HepG2 (cell line): Measurements from ENCODE around the gene SLC16A5. TPM values are rescaled to one million over a fixed set of nuclear protein-coding genes. Genes with fewer than 3 reads are reported as not detected.

Experiments used
- AHR ChIP-seq: IDR thresholded peaks from 2 replicates; pipeline ENCODE4 v1.6.1; 2018; ENCODE audit warnings: missing genetic modification reagents, missing compliant biosample characterization
- GMEB2 ChIP-seq: IDR thresholded peaks from 2 replicates; pipeline ENCODE4 v1.6.1; 2016; ENCODE audit warnings: missing biosample characterization, missing genetic modification reagents, low read depth
- JUN ChIP-seq: sonication (generic); formaldehyde crosslinking; IDR thresholded peaks from 2 replicates; pipeline ENCODE4 v1.4.0; 2020; ENCODE audit warnings: mild to moderate bottlenecking, missing genetic modification reagents
- KAT8 ChIP-seq: IDR thresholded peaks from 2 replicates; pipeline ENCODE4 v1.6.1; 2016; ENCODE audit warnings: missing genetic modification reagents, missing compliant biosample characterization
- NCOA2 ChIP-seq: sonication (generic); formaldehyde crosslinking; IDR thresholded peaks from 2 replicates; pipeline ENCODE4 v1.8.0; 2022; ENCODE audit warnings: inconsistent platforms
- POLR2G ChIP-seq: fragments of 200-400 bp; formaldehyde crosslinking; IDR thresholded peaks from 2 replicates; pipeline ENCODE4 v1.6.1; 2018; ENCODE audit warnings: mild to moderate bottlenecking, low read depth, low read length, moderate library complexity
- RARG ChIP-seq: sonication (generic); formaldehyde crosslinking; IDR thresholded peaks from 2 replicates; pipeline ENCODE4 v1.4.0; 2020; ENCODE audit warnings: low read depth, mild to moderate bottlenecking, missing genetic modification reagents
- TP53 ChIP-seq: sonication (generic); formaldehyde crosslinking; conservative IDR thresholded peaks from 2 replicates; pipeline ENCODE4 v1.4.0; 2020; ENCODE audit warnings: missing genetic modification reagents
- YEATS4 ChIP-seq: sonication (generic); formaldehyde crosslinking; IDR thresholded peaks from 2 replicates; pipeline ENCODE4 v1.4.0; 2020; ENCODE audit warnings: missing genetic modification reagents, borderline replicate concordance
- ZBTB40 ChIP-seq, 2 experiments: fragments of 450-650 bp in 1 of 2; sonication (generic) in 1 of 2; formaldehyde crosslinking in 1 of 2; IDR thresholded peaks; 2 replicates each; pipeline versions ENCODE4 v1.6.1 to v1.8.0; 2016 to 2022; ENCODE audit warnings: antibody characterized with exemption in 1 of 2, mild to moderate bottlenecking in 1 of 2, missing genetic modification reagents in 1 of 2
- ZC3H4 ChIP-seq: sonication (generic); formaldehyde crosslinking; IDR thresholded peaks from 2 replicates; pipeline ENCODE4 v1.4.0; 2020; ENCODE audit warnings: missing genetic modification reagents, borderline replicate concordance
- ZNF329 ChIP-seq: sonication (generic); formaldehyde crosslinking; IDR thresholded peaks from 2 replicates; pipeline ENCODE4 v1.9.0; 2021; ENCODE audit warnings: low read depth, mild to moderate bottlenecking, missing genetic modification reagents
- ZNF709 ChIP-seq: sonication (generic); formaldehyde crosslinking; IDR thresholded peaks from 2 replicates; pipeline ENCODE4 v1.5.0; 2020; ENCODE audit warnings: mild to moderate bottlenecking, missing genetic modification reagents
- ZNF781 ChIP-seq: sonication (generic); formaldehyde crosslinking; IDR thresholded peaks from 2 replicates; pipeline ENCODE4 v1.5.1; 2020; ENCODE audit warnings: borderline replicate concordance, mild to moderate bottlenecking, missing genetic modification reagents; ENCODE audit errors: not compliant biosample characterization
- polyA plus RNA-seq, 8 experiments: library from polyadenylated mRNA; depleted of rRNA in 3 of 8; stranded (reverse) in 7 of 8; unstranded in 1 of 8; fragments of >200 nt; fragmentation: Illumina TruSeq in 4 of 8; extraction: Trizol in 4 of 8; gene quantifications; 2 replicates each; pipeline versions ENCODE4 v1.2.1 to v1.2.3, GENCODE V29; 2011 to 2016; ENCODE audit warnings: low read depth in 4 of 8, missing spikeins in 1 of 8, mixed read lengths in 1 of 8; ENCODE audit not compliant: insufficient read depth in 1 of 8
- total RNA-seq, 5 experiments: library from RNA; depleted of rRNA; stranded (reverse); fragments of >200 nt; fragmentation: Illumina TruSeq; extraction: Trizol; gene quantifications; 2 replicates each; pipeline ENCODE4 v1.2.3, GENCODE V29; 2016; ENCODE audit warnings: low read depth in 1 of 5
- TF ChIP-seq, protein P1 (sequence below): IDR thresholded peaks from 2 replicates; pipeline ENCODE4 v1.6.1; 2016; ENCODE audit warnings: low read depth, borderline replicate concordance
- TF ChIP-seq, protein P2 (sequence below): sonication (generic); formaldehyde crosslinking; IDR thresholded peaks from 2 replicates; pipeline ENCODE4 v1.5.0; 2020; ENCODE audit warnings: mild to moderate bottlenecking, missing genetic modification reagents, borderline replicate concordance

SLC16A5 gene
- total and polyA plus RNA-seq, 2 of the 13 experiments (the other 11 are each of a cell fraction or from before 2014, with no cell fraction given), result 0.69 to 5.6 TPM

- TF ChIP-seq ZBTB40 (IDR thresholded peaks at IDR 0.05), result no peak
- TF ChIP-seq ZBTB40 (CRISPR knock-in tag; IDR thresholded peaks at IDR 0.05), result 0 out of 2 replicates have a peak, but pooled peaks have one; percentile 20
- TF ChIP-seq GMEB2 (CRISPR knock-in tag), result no peak
- TF ChIP-seq, protein P1, sequence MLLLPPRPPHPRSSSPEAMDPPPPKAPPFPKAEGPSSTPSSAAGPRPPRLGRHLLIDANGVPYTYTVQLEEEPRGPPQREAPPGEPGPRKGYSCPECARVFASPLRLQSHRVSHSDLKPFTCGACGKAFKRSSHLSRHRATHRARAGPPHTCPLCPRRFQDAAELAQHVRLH, result no peak
- TF ChIP-seq TP53 (CRISPR knock-in tag), result no peak
- TF ChIP-seq ZNF709 (CRISPR knock-in tag), result no peak
- TF ChIP-seq YEATS4, result no peak
- no peak for TF ChIP-seq RARG
- no peak for TF ChIP-seq POLR2G
- TF ChIP-seq ZC3H4, result no peak
- TF ChIP-seq JUN, result no peak
- TF ChIP-seq KAT8 (CRISPR knock-in tag), result no peak
- TF ChIP-seq, protein P2, sequence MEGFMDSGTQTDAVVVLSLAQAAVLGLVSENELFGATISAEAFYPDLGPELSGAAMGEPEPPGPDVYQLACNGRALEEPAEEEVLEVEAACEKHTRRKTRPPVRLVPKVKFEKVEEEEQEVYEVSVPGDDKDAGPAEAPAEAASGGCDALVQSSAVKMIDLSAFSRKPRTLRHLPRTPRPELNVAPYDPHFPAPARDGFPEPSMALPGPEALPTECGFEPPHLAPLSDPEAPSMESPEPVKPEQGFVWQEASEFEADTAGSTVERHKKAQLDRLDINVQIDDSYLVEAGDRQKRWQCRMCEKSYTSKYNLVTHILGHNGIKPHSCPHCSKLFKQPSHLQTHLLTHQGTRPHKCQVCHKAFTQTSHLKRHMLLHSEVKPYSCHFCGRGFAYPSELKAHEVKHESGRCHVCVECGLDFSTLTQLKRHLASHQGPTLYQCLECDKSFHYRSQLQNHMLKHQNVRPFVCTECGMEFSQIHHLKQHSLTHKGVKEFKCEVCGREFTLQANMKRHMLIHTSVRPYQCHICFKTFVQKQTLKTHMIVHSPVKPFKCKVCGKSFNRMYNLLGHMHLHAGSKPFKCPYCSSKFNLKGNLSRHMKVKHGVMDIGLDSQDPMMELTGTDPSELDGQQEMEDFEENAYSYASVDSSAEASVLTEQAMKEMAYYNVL, result 0 out of 2 replicates have a peak, but pooled peaks have one; percentile 12
- TF ChIP-seq NCOA2 (CRISPR knock-in tag), result no peak
- no peak for TF ChIP-seq ZNF781 (CRISPR knock-in tag)
- no peak for TF ChIP-seq AHR (CRISPR knock-in tag)
- no peak for TF ChIP-seq ZNF329
These were observed 40.2 kb upstream of the SLC16A5 start (continued) for GRCh38 chr17:75047398-75048098.
